ENCODE measurements around the gene GPR65.

DNA sequence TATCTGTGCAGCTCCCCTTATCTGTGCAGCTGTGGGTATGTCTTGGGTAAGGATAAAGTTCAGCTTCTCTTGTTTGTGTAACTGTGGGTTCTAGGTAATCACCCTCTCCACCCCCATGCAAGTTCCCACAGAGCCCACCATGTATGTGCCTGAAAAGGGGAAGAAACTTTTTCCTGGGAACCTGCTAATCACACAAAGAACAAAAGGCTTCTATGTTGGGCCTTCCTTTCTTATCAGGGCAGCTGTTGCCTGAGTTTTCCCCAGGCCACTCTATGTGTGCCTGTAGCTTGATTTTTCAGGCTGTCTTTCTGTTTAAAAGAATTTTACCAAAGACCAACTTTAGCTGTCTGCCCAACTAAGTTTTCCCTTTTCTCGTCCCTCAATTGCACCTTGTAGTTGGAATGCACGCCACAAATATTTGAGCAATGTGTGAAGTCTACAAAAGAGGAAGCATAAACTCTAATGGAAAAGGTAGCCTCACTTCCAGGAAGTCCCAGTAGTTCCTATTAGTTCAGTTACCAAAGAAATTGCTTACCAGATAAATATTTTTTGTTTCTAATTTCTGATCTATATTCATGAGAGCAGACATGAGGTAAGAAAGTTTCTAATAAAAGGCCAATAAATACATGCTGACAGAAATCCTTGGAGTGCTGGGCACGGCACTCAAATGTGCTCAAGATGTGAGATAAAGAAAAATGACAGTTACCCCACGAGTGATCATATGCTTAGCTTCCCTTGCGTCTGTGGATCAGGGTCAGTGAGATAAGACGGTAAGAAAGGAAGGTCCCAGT, 9.2 kb upstream of the GPR65 start:
- TF ChIP-seq TCF12 (IDR thresholded peaks at IDR 0.05; ENCODE audit: low read depth): no peak
- TF ChIP-seq EP300 (IDR thresholded peaks at IDR 0.05; ENCODE audit: borderline replicate concordance): no peak
- no peak for TF ChIP-seq YY1 (IDR thresholded peaks at IDR 0.05; ENCODE audit: low read depth)
